A549 treated with AZD9567 at 1 μM for 4 hours (cell line): ENCODE data around the gene MRPL41. TPM values are rescaled to one million over a fixed set of nuclear protein-coding genes. Genes with fewer than 3 reads are reported as not detected.

Experiments
- total RNA-seq: library from RNA; stranded (reverse); fragments of 200-300 nt; extraction: Qiagen RNA extraction; gene quantifications from 5 replicates; pipeline ENCODE4 v1.2.3, GENCODE V29; 2022; ENCODE audit not compliant: insufficient read depth

MRPL41 gene
- 39.2 to 99.9 TPM (median 93.1 TPM) in 5 replicates for total RNA-seq

GRCh38 chr9:137551264-137552021, at the start of gene MRPL41:
Gene MRPL41 (plus strand): TSS chr9:137551879. CDS start chr9:137552082, 203 bp downstream.

DNA sequence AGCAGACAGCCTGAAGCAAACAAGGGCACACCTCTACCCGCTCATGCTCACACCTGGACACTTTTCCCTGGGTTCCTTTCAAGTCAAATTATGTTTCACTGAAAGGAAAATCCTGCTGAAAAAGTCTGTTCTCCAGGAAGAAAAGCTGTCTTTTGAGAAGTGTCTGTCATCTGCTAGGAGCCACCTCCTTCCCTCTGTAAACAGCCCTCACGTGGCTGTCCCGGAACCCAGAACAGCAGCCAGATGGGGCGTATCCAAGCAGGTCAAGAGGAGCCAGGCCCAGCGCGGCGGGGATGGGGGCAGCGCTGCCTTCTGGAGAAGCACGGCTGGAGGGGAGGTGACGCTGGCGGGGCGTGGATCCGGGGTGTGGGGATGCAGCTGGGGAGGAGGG, 1.5 kb upstream of the MRPL41 start, which contains the start of gene PNPLA7:
TSS of gene PNPLA7 (minus strand) at position 172 of the 391 bp plus-strand sequence. CDS start 205 bp downstream, outside the sequence.

DNA sequence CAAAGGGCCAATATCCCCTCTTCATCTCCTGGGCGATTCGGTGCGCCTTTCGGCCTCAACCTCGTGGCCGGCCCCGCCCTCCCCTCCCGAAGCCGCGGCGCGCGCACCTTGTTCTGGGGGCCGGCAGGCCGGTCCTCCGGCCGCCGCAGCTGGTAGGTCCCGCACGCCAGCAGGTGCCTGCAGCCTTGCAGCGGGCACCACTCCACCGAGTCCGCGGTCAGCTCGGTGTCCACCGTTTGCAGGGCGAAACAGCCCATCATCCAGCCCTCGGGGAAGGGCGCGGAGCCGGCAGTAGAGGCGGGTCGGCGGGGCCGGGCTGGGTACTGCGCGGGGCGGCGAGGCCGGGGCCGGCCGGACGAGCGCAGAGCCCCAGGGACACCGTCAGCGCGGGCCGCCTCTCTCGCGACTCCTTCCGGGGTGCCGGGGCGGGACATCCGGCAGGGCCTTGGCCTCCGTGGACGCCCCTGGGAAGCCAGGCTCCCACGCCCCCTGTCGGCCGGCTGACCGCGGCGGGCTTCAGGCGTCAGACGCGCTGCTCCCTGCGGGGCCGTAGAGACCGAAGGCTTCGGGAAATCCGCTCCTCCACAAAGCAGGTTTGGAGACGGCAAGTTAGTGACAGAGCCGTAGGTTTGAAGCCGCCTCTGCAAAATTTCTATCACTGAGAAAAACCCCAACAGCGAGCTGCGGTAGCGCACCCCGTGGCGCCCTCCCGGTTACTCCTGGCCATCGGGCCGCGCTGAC, 27.0 kb downstream of the MRPL41 start, which contains the start of gene DPH7:
TSS of gene DPH7 (minus strand) at position 408 of the 741 bp plus-strand sequence. CDS start at position 260, 148 bp downstream.

GRCh38 chr9:137590469-137591383, 39.0 kb downstream of the MRPL41 start, which contains the start of gene ZMYND19:
Gene ZMYND19 (minus strand): TSS chr9:137590512. CDS start chr9:137590263, 249 bp downstream.

Other genes with a start within 250 kb of the MRPL41 start
- gene NRARP, start 249.6 kb upstream of the MRPL41 start, total RNA-seq = 3.9 to 6.3 TPM (median 4.6 TPM) in 5 replicates
- 5.9 to 7.2 TPM (median 6.7 TPM) in 5 replicates for gene EXD3, start 128.7 kb upstream of the MRPL41 start, total RNA-seq
- 1.3 to 2.0 TPM (median 1.9 TPM) in 4 of 5 replicates, not detected in the other for gene NOXA1, start 128.5 kb upstream of the MRPL41 start, total RNA-seq
- gene ENTPD8, start 110.5 kb upstream of the MRPL41 start, total RNA-seq = 0.19 to 0.28 TPM (median 0.25 TPM) in 4 of 5 replicates, not detected in the other
- gene NSMF, start 92.5 kb upstream of the MRPL41 start, total RNA-seq = 35.0 to 48.0 TPM (median 47.3 TPM) in 5 replicates
- gene PNPLA7, start 1.5 kb upstream of the MRPL41 start, total RNA-seq = 0.48 to 1.0 TPM (median 0.88 TPM) in 5 replicates
- 22.6 to 34.5 TPM (median 31.5 TPM) in 5 replicates for gene DPH7, start 27.0 kb downstream of the MRPL41 start, total RNA-seq
- 32.5 to 67.2 TPM (median 66.8 TPM) in 5 replicates for gene ZMYND19, start 38.6 kb downstream of the MRPL41 start, total RNA-seq
- gene ARRDC1, start 53.8 kb downstream of the MRPL41 start, total RNA-seq = 50.1 to 58.1 TPM (median 55.1 TPM) in 5 replicates
- 41.3 to 46.4 TPM (median 44.0 TPM) in 5 replicates for gene EHMT1, start 67.1 kb downstream of the MRPL41 start, total RNA-seq